CD4-positive, alpha-beta T cell treated with Interleukin-17A for 4 hours (primary cell): Measurements from ENCODE around the gene HTR7.

ENCODE experiments used
- DNase-seq: peaks from one replicate; pipeline ENCODE4 v3.0.0-alpha.2; 2020; ENCODE audit warnings: mixed read lengths

HTR7 gene

DNA sequence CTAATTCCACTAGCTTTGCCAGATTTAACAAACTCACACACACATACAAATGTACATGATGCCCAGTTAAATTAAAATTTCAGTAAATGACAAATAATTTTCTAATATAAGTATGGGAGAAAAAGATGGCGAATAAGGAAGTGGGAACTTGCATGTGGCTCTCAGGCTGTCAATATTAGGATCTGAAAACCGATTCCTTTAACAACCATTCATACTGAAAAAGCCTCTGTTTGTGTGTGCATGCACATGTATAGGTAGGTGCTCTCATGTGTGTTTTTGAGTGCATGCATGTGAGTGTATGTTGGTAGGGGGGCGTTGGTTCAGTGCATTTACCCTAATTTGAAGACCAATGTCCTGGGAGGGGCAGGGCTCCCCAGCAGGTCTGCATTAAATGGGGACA lies 125.3 kb downstream of the HTR7 start:
- DNase-seq: no peak

DNA sequence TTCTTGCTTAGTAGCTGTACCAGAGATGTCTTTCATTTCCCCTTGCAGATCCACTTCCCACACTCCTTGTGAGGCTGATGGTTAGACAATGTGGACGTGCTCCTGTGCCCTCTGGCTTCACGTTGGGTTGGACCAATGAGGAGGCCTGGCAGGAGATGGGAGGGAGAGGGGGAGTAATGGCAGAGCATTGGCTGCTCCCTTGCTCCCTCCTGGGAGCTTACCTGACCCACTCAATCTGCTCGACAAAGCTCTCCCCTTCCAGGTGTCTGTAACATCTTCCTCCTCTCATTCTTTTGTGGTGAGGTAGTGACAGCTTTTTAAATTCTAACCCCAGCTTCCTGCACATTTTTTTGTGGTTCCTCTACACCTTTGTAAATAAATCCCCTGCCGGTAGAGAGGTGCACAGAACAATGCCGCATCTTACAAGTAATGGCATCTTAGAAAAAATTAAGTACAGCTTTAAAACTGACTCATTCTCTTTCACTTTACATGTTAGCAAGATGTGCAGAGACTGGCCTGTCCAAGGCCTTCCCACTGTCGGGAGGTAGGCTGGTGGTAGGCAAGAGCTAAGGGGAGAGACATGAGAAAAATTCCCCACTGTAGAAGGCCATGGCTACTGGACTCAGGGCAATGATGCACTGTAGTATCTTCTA lies 134.3 kb downstream of the HTR7 start:
- DNase-seq: no peak

DNA sequence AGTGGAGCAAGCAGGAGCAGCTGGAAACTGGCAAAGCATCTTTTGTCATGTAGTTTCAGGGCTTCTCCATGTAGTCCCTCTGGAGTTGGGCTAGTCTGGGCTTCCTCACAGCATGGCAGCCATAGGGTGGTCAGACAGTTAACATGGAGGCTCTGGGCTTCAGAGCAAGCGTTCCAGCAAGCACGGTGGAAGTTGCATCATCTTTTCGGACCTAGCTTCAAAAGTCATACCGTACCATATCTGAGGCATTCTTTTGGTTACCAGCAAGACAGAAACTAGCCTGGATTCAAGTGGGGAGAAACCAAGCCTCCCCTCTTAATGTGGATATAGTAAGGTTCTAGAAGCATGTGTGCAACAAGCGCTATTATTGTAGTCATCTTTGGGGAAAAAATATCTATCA lies 135.0 kb downstream of the HTR7 start:
- no peak for DNase-seq

DNA sequence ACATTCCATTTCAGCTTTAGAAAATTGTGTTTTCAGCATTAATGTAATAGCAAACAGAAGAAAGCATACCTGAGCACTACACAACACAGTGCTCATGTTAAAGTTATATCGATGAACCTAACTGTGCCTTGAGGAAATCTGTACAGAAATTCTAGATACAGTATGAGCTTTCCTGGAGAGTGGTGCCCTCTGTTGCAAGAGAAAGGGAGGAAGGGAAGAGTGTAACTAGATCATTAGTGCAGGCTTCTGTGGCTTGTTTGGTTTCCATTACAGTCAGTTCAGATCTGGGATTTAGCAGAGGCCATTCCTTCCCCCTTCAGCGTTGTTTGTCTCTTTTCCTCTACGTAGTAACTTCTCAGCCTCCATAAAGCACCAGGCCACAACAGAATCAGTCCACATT lies 139.7 kb downstream of the HTR7 start:
- no peak for DNase-seq

DNA sequence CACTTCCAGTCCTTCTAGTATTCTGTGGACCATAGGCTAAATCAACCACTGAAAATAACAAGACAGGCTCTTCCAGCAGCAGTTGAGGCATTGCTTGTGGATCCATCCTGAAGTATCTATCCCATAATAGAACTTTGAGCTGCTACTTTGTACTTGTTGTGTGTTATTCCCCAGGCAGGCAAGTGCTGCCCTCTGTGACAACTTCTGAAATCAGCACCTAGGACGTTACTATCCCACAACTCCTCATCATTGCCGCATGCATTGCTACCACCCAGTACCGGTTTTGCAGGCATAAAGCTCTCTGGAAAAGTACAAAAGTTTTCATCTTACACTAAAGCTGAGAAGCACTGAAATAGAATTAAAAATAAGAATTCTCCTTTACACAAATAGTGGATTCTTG lies 145.3 kb downstream of the HTR7 start:
- DNase-seq: no peak

DNA sequence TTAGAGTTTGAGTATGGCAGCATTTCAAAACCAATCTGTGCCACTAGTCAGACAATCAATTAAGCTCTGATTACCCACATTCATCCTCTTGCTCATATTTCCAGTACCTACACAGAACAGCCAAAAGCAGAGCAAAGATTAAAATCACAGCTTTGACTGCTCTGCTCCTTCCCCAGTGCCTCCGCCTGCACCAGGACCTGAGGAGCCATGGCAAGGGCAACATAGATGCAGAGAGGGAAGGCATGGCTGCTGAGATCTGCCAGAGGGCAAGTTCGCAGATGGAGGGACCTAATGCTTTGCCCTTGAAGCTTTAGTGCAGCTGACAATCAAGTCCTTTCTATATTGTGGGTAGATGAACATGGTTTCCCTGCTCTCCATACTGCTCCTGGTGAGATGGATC lies 148.1 kb downstream of the HTR7 start:
- DNase-seq: no peak

DNA sequence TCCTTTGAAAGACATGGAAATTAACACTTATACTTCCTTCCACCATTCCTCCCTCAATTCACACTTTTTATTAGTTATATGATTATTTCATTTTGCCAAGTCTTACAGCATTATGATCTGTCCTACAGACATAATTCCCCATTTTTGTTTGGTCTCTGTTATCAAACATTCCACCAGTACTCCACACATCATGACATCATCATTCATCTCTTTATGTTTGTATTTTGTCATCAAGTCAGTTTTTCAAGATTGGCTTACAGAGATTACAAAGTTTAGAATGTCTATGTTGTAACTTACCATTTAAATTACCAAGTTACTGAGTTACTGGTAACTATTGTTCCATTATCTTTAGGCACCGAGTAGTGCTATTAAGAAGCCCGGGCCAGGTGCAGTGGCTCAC lies 150.2 kb downstream of the HTR7 start:
- DNase-seq: no peak

DNA sequence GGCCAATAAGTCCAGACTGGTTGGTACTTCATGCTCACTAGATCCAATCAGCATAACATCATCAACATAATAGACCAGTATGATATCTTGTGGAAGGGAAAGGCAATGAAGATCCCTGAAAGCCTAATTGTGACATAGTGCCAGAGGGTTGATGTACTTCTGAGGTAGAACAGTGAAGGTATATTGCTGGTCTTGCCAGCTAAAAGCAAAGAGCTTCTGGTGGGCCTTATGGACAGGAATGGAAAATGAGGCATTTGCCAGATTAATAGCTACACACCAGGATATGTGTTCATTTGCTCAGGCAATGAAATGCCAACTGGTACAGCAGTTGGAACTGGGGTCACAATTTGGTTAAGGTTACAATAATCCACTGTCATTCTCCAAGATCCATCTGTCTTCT lies 156.4 kb downstream of the HTR7 start:
- DNase-seq: no peak

DNA sequence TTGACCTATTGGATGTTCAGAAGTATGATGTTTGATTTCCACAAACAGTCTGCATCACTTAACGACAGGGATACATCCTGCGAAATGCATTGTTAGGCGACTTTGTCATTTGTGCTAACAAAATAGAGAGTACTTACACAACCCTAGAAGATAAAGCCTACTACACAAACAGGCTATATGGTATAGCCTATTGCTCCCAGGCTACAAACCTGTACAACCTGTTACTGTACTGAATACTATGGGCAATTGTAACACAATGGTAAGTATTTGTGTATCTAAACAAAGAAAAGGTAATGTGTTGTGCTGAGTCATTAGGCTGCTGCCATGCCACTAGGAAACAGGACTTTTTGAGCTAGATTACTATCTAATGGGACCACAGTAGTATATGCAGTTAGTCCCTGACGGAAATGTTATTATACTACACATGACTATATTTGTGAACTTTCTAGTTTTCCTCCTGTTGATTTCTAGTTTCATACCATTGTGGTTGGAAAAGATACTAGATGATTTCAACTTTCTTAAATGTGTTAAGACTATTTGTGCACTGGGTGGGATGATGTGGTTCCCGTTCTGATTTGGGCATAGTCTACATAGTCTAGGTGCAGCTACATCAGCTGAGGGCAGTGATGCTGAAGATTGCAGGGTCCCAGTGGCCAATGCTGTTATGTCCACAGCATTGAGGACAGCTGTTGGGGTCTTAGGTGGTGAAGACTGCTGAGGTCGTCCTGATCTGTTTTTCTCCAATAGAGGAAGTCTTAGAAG lies 161.7 kb downstream of the HTR7 start:
- DNase-seq: no peak
